ENCODE data around the gene RNF121.

DNA sequence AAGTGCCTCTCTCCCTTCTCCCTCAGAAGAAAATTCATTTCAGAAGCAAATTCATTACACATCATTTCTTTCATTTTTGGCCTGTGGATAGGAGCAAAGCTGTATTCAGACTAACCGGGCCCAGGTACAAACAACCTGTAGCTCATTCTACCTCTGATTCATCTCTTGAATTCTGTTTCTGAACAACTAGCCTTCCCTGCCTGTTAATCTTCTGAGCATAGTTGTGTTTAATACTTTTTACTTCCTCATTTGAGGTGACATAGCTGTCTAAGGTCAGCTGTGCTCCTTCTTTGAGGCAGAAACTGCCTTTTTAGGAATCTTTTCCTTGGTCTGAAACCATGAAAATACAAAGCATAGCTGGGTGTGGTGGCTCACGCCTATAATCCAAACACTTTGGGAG lies 57.3 kb downstream of the RNF121 start:
- TF ChIP-seq, protein P1, sequence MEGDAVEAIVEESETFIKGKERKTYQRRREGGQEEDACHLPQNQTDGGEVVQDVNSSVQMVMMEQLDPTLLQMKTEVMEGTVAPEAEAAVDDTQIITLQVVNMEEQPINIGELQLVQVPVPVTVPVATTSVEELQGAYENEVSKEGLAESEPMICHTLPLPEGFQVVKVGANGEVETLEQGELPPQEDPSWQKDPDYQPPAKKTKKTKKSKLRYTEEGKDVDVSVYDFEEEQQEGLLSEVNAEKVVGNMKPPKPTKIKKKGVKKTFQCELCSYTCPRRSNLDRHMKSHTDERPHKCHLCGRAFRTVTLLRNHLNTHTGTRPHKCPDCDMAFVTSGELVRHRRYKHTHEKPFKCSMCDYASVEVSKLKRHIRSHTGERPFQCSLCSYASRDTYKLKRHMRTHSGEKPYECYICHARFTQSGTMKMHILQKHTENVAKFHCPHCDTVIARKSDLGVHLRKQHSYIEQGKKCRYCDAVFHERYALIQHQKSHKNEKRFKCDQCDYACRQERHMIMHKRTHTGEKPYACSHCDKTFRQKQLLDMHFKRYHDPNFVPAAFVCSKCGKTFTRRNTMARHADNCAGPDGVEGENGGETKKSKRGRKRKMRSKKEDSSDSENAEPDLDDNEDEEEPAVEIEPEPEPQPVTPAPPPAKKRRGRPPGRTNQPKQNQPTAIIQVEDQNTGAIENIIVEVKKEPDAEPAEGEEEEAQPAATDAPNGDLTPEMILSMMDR (IDR thresholded peaks at IDR 0.05; ENCODE audit: low read depth, low read length, poor library complexity, severe bottlenecking) = no peak
- TF ChIP-seq EZH2phosphoT487 (IDR thresholded peaks at IDR 0.05; ENCODE audit: borderline replicate concordance, low read length) = no peak

All from DOHH2 (cell line).